ENCODE measurements around the gene HPS4. TPM values are rescaled to one million over a fixed set of nuclear protein-coding genes. Genes with fewer than 3 reads are reported as not detected.

The HPS4 gene
- total and polyA plus RNA-seq, 2 donors (not counting 1 experiment from before 2014, with no cell fraction given), result 23.0 to 37.7 TPM

GRCh38 chr22:26514419-26515161 is 31.0 kb upstream of the HPS4 start:
- H3K4me2 ChIP-seq (ENCODE audit: extremely low read depth, insufficient read depth, low read length), result no peak overlapping the region
- H3K27ac ChIP-seq (ENCODE audit: insufficient read depth, low read length), result no peak overlapping the region
- TF ChIP-seq EZH2 (IDR thresholded peaks at IDR 0.05; ENCODE audit: low read length, missing control alignments) (no peak), CTCF (conservative IDR thresholded peaks at IDR 0.05 in 1 of 2, IDR thresholded peaks at IDR 0.05 in 1 of 2; ENCODE audit: low read depth in 1 of 2, low read length in 2 of 2) (no peak)
- H4K20me1 ChIP-seq (ENCODE audit: control insufficient read depth, extremely low read depth, insufficient read depth, low read length), result no peaks in the 10 kb centered on the region
- no peak overlapping the region for H2AFZ ChIP-seq (ENCODE audit: low read length)
- peaks cover 17% of the 10 kb centered on the region for H3K79me2 ChIP-seq (ENCODE audit: control insufficient read depth, insufficient read depth, low read length)
- H3K27me3 ChIP-seq (ENCODE audit: control insufficient read depth, insufficient read depth, low read length), result no peaks in the 10 kb centered on the region
- no peaks in the 10 kb centered on the region for H3K4me1 ChIP-seq (ENCODE audit: control insufficient read depth, extremely low read depth, insufficient read depth, low read length)
- H3K36me3 ChIP-seq (ENCODE audit: control insufficient read depth, insufficient read depth, low read length), result peaks cover 4% of the 10 kb centered on the region
- no peaks in the 10 kb centered on the region for H3K9me3 ChIP-seq (ENCODE audit: control insufficient read depth, insufficient read depth, low read depth, low read length)
- DNase-seq (ENCODE audit: low read depth in 2 of 2), result no peak
- no peak overlapping the region for H3K9ac ChIP-seq (ENCODE audit: insufficient read depth, low read length)
- no peak overlapping the region for H3K4me3 ChIP-seq (replicated peaks in 1 of 4; ENCODE audit: control extremely low read depth in 1 of 4, insufficient read depth in 1 of 4, low read depth in 3 of 4, low read length in 4 of 4)

GRCh38 chr22:26513838-26514237 is 30.3 kb upstream of the HPS4 start:
- TF ChIP-seq EZH2 (IDR thresholded peaks at IDR 0.05; ENCODE audit: low read length, missing control alignments), result no peak
- no peaks in the 10 kb centered on the region for H3K27me3 ChIP-seq (ENCODE audit: control insufficient read depth, insufficient read depth, low read length)
- H3K4me1 ChIP-seq (ENCODE audit: control insufficient read depth, extremely low read depth, insufficient read depth, low read length), result no peaks in the 10 kb centered on the region
- H3K79me2 ChIP-seq (ENCODE audit: control insufficient read depth, insufficient read depth, low read length), result peaks cover 17% of the 10 kb centered on the region
- no peak overlapping the region for H3K9ac ChIP-seq (ENCODE audit: insufficient read depth, low read length)
- DNase-seq (ENCODE audit: low read depth in 2 of 2), result no peak
- H2AFZ ChIP-seq (ENCODE audit: low read length), result no peak overlapping the region
- no peak overlapping the region for H3K27ac ChIP-seq (ENCODE audit: insufficient read depth, low read length)
- H3K9me3 ChIP-seq (ENCODE audit: control insufficient read depth, insufficient read depth, low read depth, low read length), result no peaks in the 10 kb centered on the region
- H3K4me2 ChIP-seq (ENCODE audit: extremely low read depth, insufficient read depth, low read length), result no peak overlapping the region
- H3K36me3 ChIP-seq (ENCODE audit: control insufficient read depth, insufficient read depth, low read length), result peaks cover 9% of the 10 kb centered on the region
- no peaks in the 10 kb centered on the region for H4K20me1 ChIP-seq (ENCODE audit: control insufficient read depth, extremely low read depth, insufficient read depth, low read length)
- peak overlapping the region in 2 of 4 experiments; percentile 89 to 96 for H3K4me3 ChIP-seq (replicated peaks in 1 of 4; ENCODE audit: control extremely low read depth in 1 of 4, insufficient read depth in 1 of 4, low read depth in 3 of 4, low read length in 4 of 4)

- TF ChIP-seq EZH2 (IDR thresholded peaks at IDR 0.05; ENCODE audit: low read length, missing control alignments) (no peak), CTCF (conservative IDR thresholded peaks at IDR 0.05 in 1 of 2, IDR thresholded peaks at IDR 0.05 in 1 of 2; ENCODE audit: low read depth in 1 of 2, low read length in 2 of 2) (no peak)
- Histone ChIP-seq H3K9ac (ENCODE audit: insufficient read depth, low read length) (peak within 1 kb of the TSS; percentile 63), H3K4me1 (ENCODE audit: control insufficient read depth, extremely low read depth, insufficient read depth, low read length) (no peaks in the 10 kb centered on the region), H2AFZ (ENCODE audit: low read length) (peak within 1 kb of the TSS; percentile 79), H3K27ac (ENCODE audit: insufficient read depth, low read length) (peak within 1 kb of the TSS; percentile 67), H3K4me3 (replicated peaks in 1 of 4; ENCODE audit: control extremely low read depth in 1 of 4, insufficient read depth in 1 of 4, low read depth in 3 of 4, low read length in 4 of 4) (peak within 1 kb of the TSS; percentile 51 to 96 (median 83)), H3K9me3 (ENCODE audit: control insufficient read depth, insufficient read depth, low read depth, low read length) (no peaks in the 10 kb centered on the region), H4K20me1 (ENCODE audit: control insufficient read depth, extremely low read depth, insufficient read depth, low read length) (no peaks in the 10 kb centered on the region), H3K79me2 (ENCODE audit: control insufficient read depth, insufficient read depth, low read length) (peaks cover 17% of the 10 kb centered on the region), H3K4me2 (ENCODE audit: extremely low read depth, insufficient read depth, low read length) (peak within 1 kb of the TSS; percentile 98), H3K27me3 (ENCODE audit: control insufficient read depth, insufficient read depth, low read length) (no peaks in the 10 kb centered on the region), H3K36me3 (ENCODE audit: control insufficient read depth, insufficient read depth, low read length) (peaks cover 11% of the 10 kb centered on the region)
- DNase-seq (ENCODE audit: low read depth in 2 of 2), result peak; percentile 89 to 93
Measured at GRCh38 chr22:26512149-26512793, 28.7 kb upstream of the HPS4 start, which contains the start of gene TFIP11. Gene TFIP11 (minus strand): TSS chr22:26512473. CDS start chr22:26510272, 2,201 bp downstream.
